Putamen (tissue), 1 donor: ENCODE results near the gene CEP19.
"Not testable (repeated sequence)": the region's sequence is repeated elsewhere in the genome, so short reads cannot be mapped to it uniquely, and the experiment has no call there.

Experiments
- DNase-seq: peaks from one replicate; pipeline ENCODE4 v3.0.0-alpha.2; 2016; ENCODE audit warnings: low spot score

The CEP19 gene, protein sequence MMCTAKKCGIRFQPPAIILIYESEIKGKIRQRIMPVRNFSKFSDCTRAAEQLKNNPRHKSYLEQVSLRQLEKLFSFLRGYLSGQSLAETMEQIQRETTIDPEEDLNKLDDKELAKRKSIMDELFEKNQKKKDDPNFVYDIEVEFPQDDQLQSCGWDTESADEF

DNA sequence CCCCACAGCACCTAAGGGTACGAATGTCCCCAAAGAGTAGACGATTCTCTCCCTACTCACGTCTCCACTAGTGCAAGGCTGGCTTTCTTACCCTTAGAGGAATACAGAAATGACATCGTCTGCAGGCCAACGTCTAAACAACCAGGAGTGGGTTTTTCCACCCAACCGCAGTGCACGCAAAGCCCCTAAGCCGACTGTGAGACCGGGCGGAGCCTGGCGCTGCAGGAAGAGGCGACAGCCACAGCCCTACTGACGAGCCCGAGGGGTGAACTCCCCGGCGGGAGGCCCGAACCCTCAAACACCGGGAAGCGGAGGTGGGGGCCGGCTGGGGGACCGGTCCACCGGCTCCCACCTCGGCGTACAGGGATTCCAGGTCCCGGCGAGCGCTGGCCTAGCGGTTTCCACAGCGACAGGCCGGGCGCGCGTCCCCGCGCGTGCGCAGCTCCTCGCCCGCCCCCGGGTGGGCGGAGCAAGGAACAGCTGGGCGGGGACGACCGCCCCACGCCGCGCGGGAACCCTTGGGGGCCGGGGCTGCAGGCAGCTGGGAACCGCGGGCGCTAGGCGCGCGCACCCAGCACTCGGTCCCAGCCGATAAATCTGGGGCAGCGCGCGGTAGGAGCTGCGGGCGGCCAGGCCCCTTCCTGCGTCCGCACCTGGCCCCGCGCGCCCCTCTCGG, at the start of gene CEP19, which contains the start of gene PIGX:
TSS of gene CEP19 (minus strand) at position 413 of the 676 bp plus-strand sequence. CDS start 3,593 bp downstream, outside the sequence.
TSS of gene PIGX (plus strand) at position 540 of the 676 bp plus-strand sequence.
- DNase-seq: peak; percentile 91

DNA sequence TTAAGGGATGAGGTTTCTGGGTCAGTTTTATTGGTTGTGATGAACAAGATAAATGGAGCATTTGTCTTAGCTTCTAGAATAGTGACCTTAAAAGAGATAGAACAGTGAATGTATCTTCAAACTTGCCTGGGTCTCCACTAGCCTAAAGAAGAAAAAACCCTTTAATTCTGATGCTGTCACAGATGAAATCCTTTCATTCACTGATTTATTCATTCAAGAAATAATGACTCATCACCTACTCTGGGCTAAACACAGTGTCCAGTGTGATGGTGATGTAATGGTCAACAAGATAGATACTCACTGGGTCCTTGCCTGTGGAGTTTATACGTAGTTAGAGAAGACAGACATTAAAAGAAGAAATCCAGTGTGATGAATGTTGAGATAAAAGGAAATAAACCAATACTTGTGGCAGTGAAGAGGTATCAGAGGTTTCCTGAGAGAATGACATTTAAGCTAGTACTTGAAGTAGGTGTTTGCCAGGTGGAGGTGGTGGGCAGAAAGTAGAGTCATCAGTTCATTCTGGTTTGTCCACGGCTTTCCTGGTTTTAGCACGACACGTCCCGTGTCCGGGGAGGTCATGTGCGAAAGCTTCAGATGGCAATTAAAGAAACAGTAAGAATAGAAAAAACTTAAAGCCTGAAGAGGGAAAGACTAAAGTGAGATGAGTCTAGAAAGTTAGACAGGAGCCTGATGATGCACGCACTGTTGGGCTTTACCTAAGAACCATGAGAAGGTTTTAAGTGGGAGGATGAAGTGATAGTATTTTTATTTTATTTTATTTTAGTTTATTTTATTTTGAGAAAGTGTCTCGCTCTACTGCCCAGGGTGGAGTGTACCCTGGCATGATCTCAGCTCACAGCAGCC, 46.1 kb upstream of the CEP19 start:
- peak; percentile 58 for DNase-seq

DNA sequence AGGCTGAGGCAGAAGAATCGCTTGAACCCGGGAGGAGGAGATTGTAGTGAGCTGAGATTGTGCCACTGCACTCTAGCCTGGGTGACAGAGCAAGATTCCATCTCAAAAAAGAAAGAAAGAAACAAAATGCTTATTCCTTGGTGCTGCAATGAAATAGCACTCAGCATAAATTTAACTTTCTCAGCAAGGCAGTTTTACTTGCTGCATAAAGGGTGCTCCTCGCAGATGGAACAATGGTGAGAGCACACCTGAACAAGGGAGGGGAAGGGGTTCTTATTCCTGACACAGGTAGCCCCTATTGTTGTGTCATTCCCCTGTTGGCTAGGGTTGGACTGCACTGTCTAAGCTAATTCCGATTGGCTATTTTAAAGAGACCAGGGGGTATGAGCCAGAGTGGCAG, 44.7 kb upstream of the CEP19 start:
- no peak for DNase-seq

DNA sequence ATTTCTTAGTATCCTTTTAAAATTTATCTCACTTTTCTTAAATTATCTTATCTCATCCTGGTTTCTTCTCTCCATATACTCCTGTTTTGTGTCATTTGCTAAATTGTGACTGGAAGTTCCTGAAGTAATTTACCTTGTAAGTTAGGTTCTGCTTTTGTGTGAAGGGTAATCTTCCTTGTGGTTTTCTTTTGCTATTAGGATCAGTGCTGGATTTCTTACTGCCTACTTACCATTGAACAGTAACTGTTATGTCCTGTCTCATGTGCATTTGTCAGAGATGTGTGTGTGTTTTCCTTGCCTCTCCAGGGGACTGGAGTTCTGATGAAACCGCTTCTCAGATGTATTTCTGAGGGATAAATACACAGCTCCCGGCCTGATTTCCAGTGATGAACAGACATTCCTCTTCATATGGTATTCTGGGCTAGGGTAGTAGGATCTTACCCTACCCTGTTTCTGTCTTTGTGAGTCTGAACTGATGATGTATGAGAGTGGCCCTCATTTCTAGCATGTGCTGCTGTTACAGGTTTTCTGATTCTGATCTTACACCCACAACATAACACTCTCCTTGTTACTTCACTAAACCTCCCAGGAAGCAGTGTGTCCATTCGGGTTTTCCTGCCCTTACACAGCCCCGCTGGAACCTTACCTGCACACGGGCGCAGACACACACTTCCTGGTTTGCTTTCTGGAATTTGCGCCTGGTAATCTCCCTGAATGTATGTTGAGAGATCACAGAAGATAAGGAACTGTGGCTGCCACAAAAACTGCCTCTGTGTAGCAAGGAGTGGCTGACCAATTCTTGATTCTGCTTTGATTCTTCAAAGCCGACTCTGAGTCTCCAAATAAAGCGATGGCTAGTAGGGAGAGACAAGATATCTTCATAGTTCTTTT, 42.3 kb upstream of the CEP19 start:
- no peak for DNase-seq

DNA sequence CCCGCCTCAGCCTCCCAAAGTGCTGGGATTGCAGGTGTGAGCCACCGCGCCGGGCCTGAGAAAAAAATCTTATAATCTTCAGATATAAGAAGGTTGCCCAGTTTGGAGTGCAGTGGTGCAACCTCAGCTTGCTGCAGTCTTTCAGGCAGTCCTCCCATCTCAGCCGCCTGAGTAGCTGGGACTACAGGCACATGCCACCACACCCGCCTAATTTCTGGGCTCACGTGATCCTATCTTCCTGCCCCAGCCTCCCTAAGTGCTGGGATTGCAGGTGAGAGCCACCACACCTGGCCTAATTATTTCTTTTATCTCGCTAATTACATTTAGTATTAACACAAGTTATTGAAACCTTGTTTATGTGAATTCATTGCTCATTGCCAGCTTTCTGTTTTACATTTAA, 41.2 kb upstream of the CEP19 start:
- DNase-seq: no peak

DNA sequence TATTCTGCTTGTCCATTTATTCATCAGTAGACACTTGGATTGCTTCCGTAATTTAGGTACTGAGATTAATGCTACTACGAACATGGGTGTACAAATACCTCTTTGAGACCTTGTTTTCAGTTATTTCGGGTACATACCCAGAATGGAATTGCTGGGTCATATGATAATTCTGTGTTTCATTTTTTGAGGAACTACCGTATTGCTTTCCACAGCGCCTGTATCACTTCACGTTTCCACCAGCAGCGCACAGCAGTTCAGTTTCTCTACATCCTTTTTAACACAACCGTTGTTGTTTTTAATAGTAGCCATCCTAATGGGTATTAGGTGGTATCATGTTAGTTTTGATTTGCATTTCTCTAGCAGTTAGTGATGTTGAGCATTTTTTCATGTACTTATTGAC, 37.1 kb upstream of the CEP19 start:
- no peak for DNase-seq

DNA sequence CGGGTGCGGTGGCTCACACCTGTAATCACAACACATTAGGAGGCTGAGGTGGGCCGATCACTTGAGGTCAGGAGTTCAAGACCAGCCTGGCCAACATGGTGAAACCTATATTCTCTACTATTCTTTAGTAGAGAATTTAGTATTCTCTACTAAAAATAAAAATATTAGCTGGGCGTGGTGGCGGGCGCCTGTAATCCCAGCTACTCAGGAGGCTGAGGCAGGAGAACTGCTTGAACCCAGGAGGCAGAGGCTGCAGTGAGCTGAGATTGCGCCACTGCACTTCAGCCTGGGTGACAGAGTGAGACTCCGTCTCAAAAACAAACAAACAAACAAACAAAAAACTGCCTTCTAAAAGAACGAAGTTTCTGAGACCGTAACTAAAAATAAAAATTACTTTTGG, 31.5 kb upstream of the CEP19 start:
- DNase-seq: not testable (repeated sequence)

DNA sequence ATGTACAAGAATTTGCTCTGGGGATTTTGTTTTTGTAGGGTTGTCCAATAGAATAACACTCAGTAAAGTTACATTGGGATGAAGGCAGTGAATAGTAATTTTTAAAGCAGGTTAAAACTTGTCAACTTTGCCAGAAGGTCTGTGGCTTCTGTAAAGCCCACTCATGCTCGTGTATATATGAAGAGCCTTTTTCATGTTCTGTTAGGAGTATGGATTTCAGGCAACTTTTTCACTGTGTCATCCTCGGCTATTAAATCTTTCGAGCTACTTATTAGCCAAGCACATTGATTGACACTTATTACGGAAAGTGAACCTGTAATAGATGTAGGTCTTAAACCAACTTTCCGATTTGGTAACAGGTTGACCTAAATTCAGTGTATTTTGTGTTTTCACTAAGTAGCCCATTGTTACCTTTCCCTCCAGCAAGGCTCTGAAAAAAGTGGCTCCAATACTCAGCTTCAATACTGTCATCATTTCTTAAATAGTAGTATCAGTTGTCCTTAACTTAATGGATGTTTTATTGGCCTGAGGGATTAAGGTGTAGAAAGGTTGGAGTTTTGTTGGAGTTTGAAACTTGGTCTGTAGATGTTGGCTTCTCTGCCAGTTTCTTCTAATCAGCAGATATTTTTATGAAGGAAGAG, 29.3 kb upstream of the CEP19 start:
- DNase-seq: no peak

DNA sequence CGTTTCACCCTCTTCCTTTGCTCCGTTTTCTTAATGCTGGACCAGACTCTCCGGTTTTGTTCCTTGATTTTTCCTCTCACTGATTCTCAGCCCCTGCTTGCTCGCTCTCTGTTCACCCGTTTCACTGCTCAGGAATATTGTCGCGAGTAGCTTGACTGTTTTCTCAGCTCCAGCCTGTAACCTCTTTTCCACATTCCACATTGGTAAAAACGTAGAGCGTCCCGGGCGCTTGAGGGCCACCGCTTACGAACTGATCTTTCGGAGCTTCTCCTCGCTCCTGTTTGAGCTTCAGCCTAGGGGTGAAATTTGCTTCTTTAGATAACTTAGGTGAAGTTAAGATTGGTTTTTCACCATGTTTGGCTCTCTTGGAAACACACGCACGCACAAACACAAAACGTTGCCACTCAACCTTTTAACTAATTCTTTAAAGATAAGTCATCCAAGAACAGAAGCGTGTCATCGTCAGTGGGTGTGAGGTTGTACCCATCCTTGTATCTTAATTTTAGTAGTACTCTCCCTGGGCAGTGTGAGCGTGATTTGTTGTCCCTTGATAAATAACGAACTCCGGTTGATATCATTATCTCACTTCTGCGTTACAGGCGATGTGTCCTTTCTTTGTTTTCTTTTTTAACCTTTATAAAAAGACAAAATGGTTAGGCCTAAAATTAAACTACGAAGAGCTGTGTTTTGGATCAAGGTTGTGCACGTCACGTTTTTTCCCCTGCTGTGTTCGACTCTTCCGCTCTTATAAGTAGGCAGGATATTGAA, 28.6 kb upstream of the CEP19 start:
- peak; percentile 53 for DNase-seq

DNA sequence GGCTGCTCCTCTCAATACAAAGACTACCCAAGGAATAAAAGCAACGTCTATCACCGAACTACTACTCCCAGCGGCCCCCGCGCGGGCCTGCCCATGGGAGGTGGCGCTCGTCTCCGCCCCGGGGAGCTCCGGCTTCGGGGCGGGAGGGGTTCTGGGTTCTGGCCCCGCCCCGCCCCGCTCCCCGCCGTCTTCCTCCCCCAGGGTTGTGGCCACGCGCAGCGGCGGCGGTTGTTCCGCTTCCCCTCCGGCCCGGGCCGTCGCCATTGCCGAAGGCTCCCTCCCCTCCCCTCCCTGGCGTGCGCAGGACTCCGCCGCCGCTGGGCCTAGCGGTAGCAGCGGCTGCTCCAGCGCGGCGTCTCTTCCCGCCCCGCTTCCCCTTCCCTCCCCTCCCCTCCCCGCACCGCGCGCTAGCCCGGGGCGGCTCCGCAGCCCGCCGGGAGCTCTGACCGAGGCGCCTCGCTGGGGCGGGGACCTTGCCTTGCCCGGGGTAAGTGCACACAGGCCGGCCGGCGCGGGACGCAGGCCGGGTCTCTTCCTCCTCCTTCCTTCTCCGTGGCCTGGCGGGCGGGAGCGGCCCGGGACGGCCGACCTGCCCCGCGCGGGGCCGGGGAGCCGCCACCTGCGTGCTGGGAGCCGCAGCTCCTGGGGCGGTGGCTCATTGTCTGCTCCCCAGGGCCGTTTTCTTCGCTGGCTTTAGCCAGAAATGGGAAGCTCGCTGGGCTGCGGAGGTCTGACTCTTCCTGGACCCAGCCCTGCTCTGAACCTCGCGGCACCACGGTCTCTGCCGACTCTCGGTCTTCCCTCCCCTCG, 27.8 kb upstream of the CEP19 start, which contains the start of gene PAK2:
TSS of gene PAK2 (plus strand) at position 187 of the 810 bp plus-strand sequence. CDS start 42,790 bp downstream, outside the sequence.
- peak; percentile 95 for DNase-seq

DNA sequence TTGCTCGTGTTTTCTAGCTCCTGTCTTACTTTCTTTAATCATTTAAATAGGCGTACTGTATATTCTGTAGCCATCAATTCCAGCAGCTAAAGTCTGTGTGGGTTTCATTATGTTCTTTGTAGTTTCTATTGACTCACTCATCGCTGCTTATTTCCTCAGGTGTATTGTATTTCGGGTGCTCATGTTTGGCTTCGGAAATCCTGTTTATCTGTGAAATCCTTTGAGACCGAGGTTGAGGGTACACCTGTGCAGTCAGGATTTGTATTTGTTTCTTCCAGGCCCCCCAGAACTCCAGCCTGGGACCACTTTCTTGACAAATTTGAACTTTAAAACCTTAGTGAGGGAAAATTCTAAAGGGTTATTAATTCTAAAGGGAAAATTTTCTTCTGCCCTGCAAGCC, 25.6 kb upstream of the CEP19 start:
- no peak for DNase-seq

DNA sequence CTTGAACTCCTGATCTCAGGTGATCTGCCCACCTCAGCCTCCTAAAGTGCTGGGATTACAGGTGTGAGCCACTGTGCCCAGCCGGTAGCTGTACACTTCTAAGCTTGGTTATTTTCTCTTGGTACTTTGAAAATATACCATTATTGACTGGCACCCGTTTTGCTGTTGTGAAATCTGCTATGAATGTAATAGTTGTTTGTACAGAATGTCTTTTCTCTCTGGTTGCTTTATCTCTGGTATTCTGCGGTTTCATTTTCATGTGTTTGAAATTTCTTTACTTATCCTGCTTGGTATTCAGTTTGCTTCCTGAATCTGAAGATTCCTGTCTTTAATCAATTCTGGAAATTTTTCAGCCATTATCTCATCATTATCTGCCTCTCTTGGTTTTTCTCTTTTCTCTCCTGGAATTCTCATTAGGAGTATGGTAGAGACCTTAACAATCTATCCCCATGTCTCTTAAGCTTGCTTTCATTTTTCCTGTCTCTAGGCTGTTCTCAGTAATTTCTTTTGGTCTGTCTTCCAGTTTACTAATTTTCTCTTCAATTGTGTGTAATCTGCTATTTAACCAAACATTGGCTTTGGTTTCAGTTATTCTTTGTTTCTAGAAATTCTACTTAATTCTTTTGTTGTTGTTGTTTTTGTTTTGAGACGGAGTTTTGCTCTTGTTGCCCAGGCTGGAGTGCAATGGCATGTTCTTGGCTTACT, 24.8 kb upstream of the CEP19 start:
- no peak for DNase-seq

DNA sequence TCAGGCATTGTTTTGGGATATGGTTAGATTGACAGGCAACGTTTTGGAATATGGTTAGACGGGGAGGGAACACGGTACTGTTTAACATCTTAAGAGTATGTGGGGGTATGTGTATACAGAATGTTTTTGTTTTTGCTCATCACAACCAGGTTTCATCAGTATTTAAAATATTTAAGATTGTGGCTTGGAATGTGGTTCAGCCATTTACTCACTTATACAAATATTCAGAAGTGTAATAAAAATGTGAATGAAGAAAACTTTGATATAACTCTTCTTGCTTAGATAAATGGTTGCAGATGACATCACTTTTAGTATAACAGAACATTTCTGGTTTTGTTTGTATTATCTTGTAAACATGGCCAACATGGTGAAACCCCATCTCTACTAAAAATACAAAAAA, 23.7 kb upstream of the CEP19 start:
- DNase-seq: no peak

DNA sequence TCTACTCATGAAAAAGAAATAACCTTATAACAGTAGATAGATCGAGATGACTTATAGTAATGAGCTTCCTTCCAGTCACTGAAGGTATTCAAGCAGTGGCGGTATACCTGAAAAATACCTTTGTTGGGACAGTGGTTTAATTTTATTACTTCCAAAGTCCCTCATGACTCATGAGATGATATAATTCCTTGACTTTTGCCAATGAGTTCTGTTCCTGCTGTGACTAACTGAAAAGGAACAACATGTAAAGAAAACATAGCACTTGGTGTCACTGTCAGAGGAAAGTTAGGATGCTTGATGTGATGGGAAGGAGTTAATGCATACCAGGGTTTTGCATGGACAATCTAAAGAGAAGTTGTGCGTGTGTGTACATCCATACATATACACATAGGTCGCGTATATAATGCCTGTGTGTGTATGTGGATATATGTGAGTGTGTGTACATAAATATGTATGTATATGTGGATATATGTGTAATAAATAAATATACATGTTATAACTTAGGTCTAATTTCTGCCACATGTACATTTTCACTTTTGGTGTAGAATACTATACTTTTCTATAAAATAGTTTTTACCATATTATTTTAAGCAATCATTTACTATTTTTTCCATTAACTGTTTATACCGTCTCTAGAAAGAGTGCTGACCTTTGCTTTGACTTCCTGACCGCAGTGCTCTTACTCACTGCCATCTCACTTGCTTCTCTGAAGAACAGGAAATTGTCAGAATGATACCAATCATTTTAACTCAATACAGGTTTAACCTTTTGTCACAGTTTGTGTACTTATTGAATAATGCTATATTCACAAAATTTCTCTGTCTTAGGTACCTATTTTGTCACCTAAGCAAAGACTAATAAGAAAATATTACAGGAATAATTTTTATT, 15.0 kb upstream of the CEP19 start:
- no peak for DNase-seq

DNA sequence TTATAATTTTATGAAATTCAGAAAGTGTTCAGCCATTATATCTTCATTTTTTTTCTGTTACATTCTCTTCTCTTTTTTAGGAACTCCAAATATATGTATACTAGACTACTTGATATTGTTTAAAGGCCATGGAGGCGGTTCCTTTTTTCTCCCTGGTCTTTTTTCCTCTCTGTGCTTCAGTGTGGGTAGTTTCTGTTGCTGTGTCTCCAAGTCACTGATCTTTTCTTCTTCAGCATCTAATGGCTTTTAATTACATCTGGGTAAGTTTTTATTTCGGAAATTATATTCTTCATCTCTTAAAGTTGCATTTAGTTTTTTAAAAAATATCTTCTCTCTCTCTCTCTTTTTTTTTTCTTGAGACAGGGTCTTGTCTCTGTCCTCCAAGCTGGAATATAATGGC, 9.0 kb upstream of the CEP19 start:
- no peak for DNase-seq

DNA sequence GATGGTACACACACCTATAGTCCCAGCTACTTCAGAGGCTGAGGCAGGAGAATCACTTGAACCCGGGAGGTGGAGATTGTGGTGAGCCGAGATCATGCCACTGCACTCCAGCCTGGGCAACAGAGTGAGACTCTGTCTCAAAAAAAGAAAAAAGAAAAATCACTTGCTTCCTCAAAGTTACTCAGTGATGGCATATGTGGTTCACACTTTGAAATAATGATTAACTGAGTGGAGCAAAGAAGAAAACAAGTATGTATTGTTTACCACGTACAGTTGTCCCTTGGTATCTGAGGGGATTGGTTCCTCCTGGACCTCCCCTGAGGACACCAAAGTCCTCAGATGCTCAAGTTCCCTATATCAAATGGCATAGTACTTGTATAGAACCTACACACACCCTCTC, 5.1 kb upstream of the CEP19 start:
- not testable (repeated sequence) for DNase-seq

DNA sequence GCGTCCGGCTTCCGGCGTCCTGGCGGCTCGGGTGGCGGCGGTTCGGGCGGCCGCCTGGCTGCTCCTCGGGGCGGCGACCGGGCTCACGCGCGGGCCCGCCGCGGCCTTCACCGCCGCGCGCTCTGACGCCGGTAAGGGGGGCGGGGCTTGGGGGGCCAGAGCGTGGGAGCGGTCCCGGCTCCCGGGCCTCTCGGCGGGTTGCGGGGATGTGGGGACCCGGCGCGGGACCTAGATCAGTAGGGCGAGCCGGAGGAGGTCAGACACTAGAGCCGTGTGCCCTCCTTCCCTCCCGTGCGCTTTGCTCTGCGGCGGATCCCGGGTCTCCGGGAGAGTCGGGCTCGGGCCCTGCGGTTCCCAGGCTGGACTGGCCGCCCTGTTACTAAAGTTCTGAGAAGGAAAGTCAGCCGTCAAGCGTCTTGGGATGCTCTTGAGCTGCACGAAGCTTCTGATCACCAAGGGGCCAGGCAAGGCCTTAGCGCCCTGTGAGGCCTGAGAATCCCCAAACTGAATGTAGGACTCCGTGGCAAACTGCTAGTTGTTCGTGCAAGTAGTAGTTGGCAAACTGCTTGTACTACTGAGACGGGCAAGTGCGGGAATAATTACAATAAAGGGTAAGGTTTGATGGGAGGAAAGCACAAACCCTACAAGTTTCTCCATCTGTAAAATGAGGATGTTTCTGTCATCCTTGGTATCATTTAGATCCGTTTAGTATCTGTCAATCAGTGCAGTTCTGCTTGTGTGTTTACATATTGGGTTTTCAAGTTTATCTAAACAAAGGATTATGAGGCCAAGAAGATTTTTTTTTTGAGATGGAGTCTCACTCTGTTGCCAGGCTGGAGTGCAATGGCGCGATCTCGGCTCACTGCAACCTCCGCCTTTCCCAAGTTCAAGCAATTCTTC, 714 bp upstream of the CEP19 start:
- no peak for DNase-seq
